ENCODE results near the gene SCAF1.

The SCAF1 gene

DNA sequence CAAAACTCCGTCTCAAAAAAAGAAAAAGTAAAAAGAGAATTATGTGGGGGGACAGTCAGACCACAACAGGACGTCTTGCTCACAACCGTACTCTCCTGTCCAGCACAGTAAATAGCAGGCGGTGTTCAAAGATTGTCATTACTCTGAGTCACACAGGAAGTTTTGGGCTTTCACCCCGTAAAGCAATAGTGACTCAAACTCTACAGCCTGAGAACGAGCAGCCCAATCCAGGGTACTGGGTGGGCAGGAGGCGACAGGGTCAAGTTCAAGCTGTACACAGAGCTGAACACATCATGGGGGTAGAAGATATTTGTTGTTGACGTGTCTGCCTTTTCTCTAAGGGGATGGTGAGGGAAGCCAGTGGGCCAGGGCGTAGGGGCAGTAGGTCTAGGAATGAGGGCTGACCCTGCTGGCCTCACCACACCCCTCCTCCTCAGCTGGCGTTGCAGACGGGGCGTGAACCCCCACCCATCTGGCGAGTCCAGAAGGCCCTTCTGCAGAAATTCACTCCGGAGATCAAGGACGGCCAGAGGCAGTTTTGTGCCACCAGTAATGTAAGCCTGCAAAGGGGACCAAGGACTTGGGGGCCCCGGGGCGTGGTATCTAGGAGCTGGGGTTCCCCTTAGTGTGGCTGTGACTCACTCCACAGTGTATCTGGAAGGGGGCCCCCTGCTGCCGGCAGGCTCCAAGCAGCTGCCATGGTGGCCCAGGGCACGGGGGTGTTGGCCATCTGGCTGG is 27.7 kb upstream of the SCAF1 start:
- Histone ChIP-seq H2AFZ (ENCODE audit: low read length) (no peak overlapping the region), H3K79me2 (ENCODE audit: low read length) (peaks cover 28% of the 10 kb centered on the region), H3K4me2 (ENCODE audit: low read depth, low read length) (no peak overlapping the region), H3K9me2 (replicated peaks; ENCODE audit: insufficient read depth, low read length) (no peaks in the 10 kb centered on the region), H3K27me3 (replicated peaks; ENCODE audit: insufficient read depth, low read length) (no peaks in the 10 kb centered on the region), H3K4me1 (ENCODE audit: low read length) (no peaks in the 10 kb centered on the region), H3K27ac (ENCODE audit: low read length) (no peak overlapping the region), H3K36me3 (replicated peaks; ENCODE audit: insufficient read depth, low read length) (no peaks in the 10 kb centered on the region), H4K20me1 (ENCODE audit: insufficient read depth, low read length) (no peaks in the 10 kb centered on the region), H3K9me3 (replicated peaks; ENCODE audit: insufficient read depth, low read length) (no peaks in the 10 kb centered on the region), H3K9ac (ENCODE audit: low read length) (no peak overlapping the region), H3F3A (ENCODE audit: insufficient read depth, low read length) (no peaks in the 10 kb centered on the region), H3K4me3 (ENCODE audit: low read length) (no peak overlapping the region)
- no peak for DNase-seq
- TF ChIP-seq, protein P1, sequence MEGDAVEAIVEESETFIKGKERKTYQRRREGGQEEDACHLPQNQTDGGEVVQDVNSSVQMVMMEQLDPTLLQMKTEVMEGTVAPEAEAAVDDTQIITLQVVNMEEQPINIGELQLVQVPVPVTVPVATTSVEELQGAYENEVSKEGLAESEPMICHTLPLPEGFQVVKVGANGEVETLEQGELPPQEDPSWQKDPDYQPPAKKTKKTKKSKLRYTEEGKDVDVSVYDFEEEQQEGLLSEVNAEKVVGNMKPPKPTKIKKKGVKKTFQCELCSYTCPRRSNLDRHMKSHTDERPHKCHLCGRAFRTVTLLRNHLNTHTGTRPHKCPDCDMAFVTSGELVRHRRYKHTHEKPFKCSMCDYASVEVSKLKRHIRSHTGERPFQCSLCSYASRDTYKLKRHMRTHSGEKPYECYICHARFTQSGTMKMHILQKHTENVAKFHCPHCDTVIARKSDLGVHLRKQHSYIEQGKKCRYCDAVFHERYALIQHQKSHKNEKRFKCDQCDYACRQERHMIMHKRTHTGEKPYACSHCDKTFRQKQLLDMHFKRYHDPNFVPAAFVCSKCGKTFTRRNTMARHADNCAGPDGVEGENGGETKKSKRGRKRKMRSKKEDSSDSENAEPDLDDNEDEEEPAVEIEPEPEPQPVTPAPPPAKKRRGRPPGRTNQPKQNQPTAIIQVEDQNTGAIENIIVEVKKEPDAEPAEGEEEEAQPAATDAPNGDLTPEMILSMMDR (IDR thresholded peaks at IDR 0.05; ENCODE audit: low read length): no peak
- TF ChIP-seq EZH2phosphoT487 (IDR thresholded peaks at IDR 0.05; ENCODE audit: low read length) (no peak), EZH2 (optimal IDR thresholded peaks at IDR 0.05; ENCODE audit: low read depth, low read length) (no peak)

DNA sequence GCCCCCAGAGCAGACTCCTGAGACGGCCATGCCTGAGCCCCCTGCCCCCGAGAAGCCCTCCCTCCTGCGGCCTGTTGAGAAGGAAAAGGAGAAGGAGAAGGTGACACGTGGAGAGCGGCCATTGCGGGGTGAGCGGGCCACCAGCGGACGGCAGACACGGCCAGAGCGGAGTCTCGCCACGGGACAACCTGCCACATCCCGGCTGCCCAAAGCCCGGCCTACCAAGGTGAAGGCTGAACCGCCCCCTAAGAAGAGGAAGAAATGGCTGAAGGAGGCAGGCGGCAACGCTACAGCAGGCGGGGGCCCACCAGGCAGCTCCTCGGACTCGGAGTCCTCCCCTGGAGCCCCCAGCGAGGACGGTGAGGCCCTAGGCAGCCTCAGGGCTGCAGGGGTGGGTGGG is 26.1 kb upstream of the SCAF1 start:
- Histone ChIP-seq H4K20me1 (ENCODE audit: insufficient read depth, low read length) (no peaks in the 10 kb centered on the region), H3F3A (ENCODE audit: insufficient read depth, low read length) (no peaks in the 10 kb centered on the region), H3K4me2 (ENCODE audit: low read depth, low read length) (no peak overlapping the region), H3K36me3 (replicated peaks; ENCODE audit: insufficient read depth, low read length) (no peaks in the 10 kb centered on the region), H3K27ac (ENCODE audit: low read length) (no peak overlapping the region), H3K27me3 (replicated peaks; ENCODE audit: insufficient read depth, low read length) (no peaks in the 10 kb centered on the region), H3K4me1 (ENCODE audit: low read length) (no peaks in the 10 kb centered on the region), H3K79me2 (ENCODE audit: low read length) (peaks cover 24% of the 10 kb centered on the region), H2AFZ (ENCODE audit: low read length) (no peak overlapping the region), H3K9me2 (replicated peaks; ENCODE audit: insufficient read depth, low read length) (no peaks in the 10 kb centered on the region), H3K9ac (ENCODE audit: low read length) (no peak overlapping the region), H3K4me3 (ENCODE audit: low read length) (no peak overlapping the region), H3K9me3 (replicated peaks; ENCODE audit: insufficient read depth, low read length) (no peaks in the 10 kb centered on the region)
- no peak for DNase-seq
- TF ChIP-seq, protein P1 (IDR thresholded peaks at IDR 0.05; ENCODE audit: low read length): no peak
- no peak for TF ChIP-seq EZH2phosphoT487 (IDR thresholded peaks at IDR 0.05; ENCODE audit: low read length)
- no peak for TF ChIP-seq EZH2 (optimal IDR thresholded peaks at IDR 0.05; ENCODE audit: low read depth, low read length)

DNA sequence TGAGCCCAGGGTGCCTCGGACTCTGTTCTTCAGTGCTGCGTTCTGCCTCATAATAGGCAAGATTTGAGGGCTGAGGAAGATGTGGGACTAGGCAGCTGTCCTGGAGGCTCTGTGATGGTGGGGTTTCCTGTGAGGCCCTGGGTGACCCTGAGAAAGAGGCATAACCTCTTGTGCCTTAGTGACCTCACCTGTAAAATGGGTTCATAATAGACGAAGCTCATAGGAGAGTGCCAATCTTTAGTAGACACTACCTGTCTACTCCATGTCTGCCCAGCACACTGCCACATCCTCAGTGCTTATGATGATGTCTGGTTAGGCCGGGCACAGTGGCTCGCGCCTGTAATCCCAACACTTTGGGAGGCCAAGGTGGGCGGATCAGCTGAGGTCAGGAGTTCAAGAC is 25.5 kb upstream of the SCAF1 start:
- no peaks in the 10 kb centered on the region for H4K20me1 ChIP-seq (ENCODE audit: insufficient read depth, low read length)
- no peaks in the 10 kb centered on the region for H3K9me3 ChIP-seq (replicated peaks; ENCODE audit: insufficient read depth, low read length)
- no peak overlapping the region for H2AFZ ChIP-seq (ENCODE audit: low read length)
- no peaks in the 10 kb centered on the region for H3K9me2 ChIP-seq (replicated peaks; ENCODE audit: insufficient read depth, low read length)
- TF ChIP-seq EZH2 (optimal IDR thresholded peaks at IDR 0.05; ENCODE audit: low read depth, low read length): no peak
- no peak for TF ChIP-seq EZH2phosphoT487 (IDR thresholded peaks at IDR 0.05; ENCODE audit: low read length)
- TF ChIP-seq, protein P1 (IDR thresholded peaks at IDR 0.05; ENCODE audit: low read length): no peak
- H3K9ac ChIP-seq (ENCODE audit: low read length): no peak overlapping the region
- H3K4me3 ChIP-seq (ENCODE audit: low read length): no peak overlapping the region
- H3K27me3 ChIP-seq (replicated peaks; ENCODE audit: insufficient read depth, low read length): no peaks in the 10 kb centered on the region
- H3K4me2 ChIP-seq (ENCODE audit: low read depth, low read length): no peak overlapping the region
- H3K79me2 ChIP-seq (ENCODE audit: low read length): peaks cover 19% of the 10 kb centered on the region
- H3K4me1 ChIP-seq (ENCODE audit: low read length): no peaks in the 10 kb centered on the region
- no peak overlapping the region for H3K27ac ChIP-seq (ENCODE audit: low read length)
- H3K36me3 ChIP-seq (replicated peaks; ENCODE audit: insufficient read depth, low read length): no peaks in the 10 kb centered on the region
- no peaks in the 10 kb centered on the region for H3F3A ChIP-seq (ENCODE audit: insufficient read depth, low read length)
- no peak for DNase-seq

All from MM.1S (cell line).